SK-N-SH (cell line): ENCODE results near the gene HSD17B4. TPM values are rescaled to one million over a fixed set of nuclear protein-coding genes. Genes with fewer than 3 reads are reported as not detected.

Experiments
- CTCF ChIA-PET: fragments of 300-600, 350-600 bp; formaldehyde crosslinking; extraction: SDS; loops from one replicate; lab custom pipeline; 2021; lab: Yijun Ruan, JAX
- POLR2A ChIA-PET: fragments of 350-600 bp; sonication (Branson Sonifier 250); formaldehyde crosslinking; extraction: SDS; loops from one replicate; lab custom pipeline; 2020; ENCODE audit warnings: antibody characterized with exemption, inconsistent platforms; lab: Yijun Ruan, JAX
- DNase-seq: peaks from one replicate; pipeline ENCODE4 v3.0.0; 2012
- H2AFZ ChIP-seq: fragments of 200-600 bp; sonication (generic); 2 replicates; pipeline ENCODE4 v1.8.1; 2016; ENCODE audit warnings: antibody characterized with exemption, mild to moderate bottlenecking, low read depth
- H3F3A ChIP-seq: fragments of 200-600 bp; sonication (generic); replicated peaks from 2 replicates; pipeline ENCODE3; 2016; ENCODE audit warnings: antibody characterized with exemption, mild to moderate bottlenecking; ENCODE audit not compliant: insufficient read depth
- H3K27ac ChIP-seq, 2 experiments: fragments of 200-500 bp in 1 of 2; fragments of 200-600 bp in 1 of 2; sonication (Bioruptor generic) in 1 of 2; sonication (generic), shearing (Covaris generic) in 1 of 2; 2 replicates each; pipeline versions ENCODE4 v1.5.1 to v1.6.1; 2014 to 2016; ENCODE audit warnings: low read depth in 2 of 2, inconsistent platforms in 1 of 2, low read length in 1 of 2, mild to moderate bottlenecking in 1 of 2, mixed read lengths in 1 of 2
- H3K27me3 ChIP-seq: fragments of 200-600 bp; sonication (generic), shearing (Covaris generic); 2 replicates; pipeline ENCODE4 v1.6.1; 2016; ENCODE audit warnings: mixed run types; ENCODE audit not compliant: insufficient read depth
- H3K36me3 ChIP-seq, 2 experiments: fragments of 200-500 bp in 1 of 2; fragments of 200-600 bp in 1 of 2; sonication (Bioruptor generic) in 1 of 2; sonication (generic) in 1 of 2; replicated peaks in 1 of 2; 2 replicates each; pipeline versions ENCODE3 to v1.5.1; 2014 to 2016; ENCODE audit warnings: low read length in 1 of 2, mild to moderate bottlenecking in 1 of 2; ENCODE audit not compliant: insufficient read depth in 2 of 2, control insufficient read depth in 1 of 2
- H3K4me1 ChIP-seq, 2 experiments: fragments of 200-500 bp in 1 of 2; fragments of 200-600 bp in 1 of 2; sonication (Bioruptor generic) in 1 of 2; sonication (generic), shearing (Covaris generic) in 1 of 2; 2 replicates each; pipeline versions ENCODE4 v1.5.1 to v1.6.1; 2014 to 2016; ENCODE audit warnings: low read depth in 1 of 2, low read length in 1 of 2, mixed run types in 1 of 2; ENCODE audit not compliant: insufficient read depth in 2 of 2, control insufficient read depth in 1 of 2
- H3K4me2 ChIP-seq: fragments of 200-600 bp; sonication (generic), shearing (Covaris generic); 2 replicates; pipeline ENCODE4 v1.6.1; 2017; ENCODE audit warnings: mixed run types
- H3K4me3 ChIP-seq, 2 experiments: fragments of 200-500 bp in 1 of 2; fragments of 200-600 bp in 1 of 2; sonication (Bioruptor generic) in 1 of 2; sonication (generic), shearing (Covaris generic) in 1 of 2; 2 replicates each; pipeline versions ENCODE4 v1.5.1 to v1.8.1; 2014 to 2016; ENCODE audit warnings: low read depth in 2 of 2, inconsistent platforms in 1 of 2, low read length in 1 of 2, mild to moderate bottlenecking in 1 of 2, mixed read lengths in 1 of 2, moderate library complexity in 1 of 2
- H3K79me2 ChIP-seq: fragments of 200-600 bp; sonication (generic); 2 replicates; pipeline ENCODE4 v1.8.1; 2017; ENCODE audit warnings: mild to moderate bottlenecking; ENCODE audit not compliant: insufficient read depth
- H3K9ac ChIP-seq: fragments of 200-600 bp; sonication (generic); 2 replicates; pipeline ENCODE4 v1.6.1; 2017; ENCODE audit warnings: mixed run types
- H3K9me2 ChIP-seq: fragments of 200-600 bp; sonication (generic); 2 replicates; pipeline ENCODE4 v1.6.1; 2017; ENCODE audit warnings: mixed run types
- H3K9me3 ChIP-seq: fragments of 200-600 bp; sonication (generic); 2 replicates; pipeline ENCODE4 v1.6.1; 2017; ENCODE audit warnings: mixed run types, mild to moderate bottlenecking, moderate library complexity
- H4K20me1 ChIP-seq: fragments of 200-600 bp; sonication (generic); 2 replicates; pipeline ENCODE4 v1.6.1; 2017; ENCODE audit warnings: mild to moderate bottlenecking, mixed run types; ENCODE audit not compliant: insufficient read depth
- CHD2 ChIP-seq: fragments of 150-350 bp; IDR thresholded peaks from 2 replicates; pipeline ENCODE4 v1.6.1; 2018; ENCODE audit warnings: low read length; ENCODE audit not compliant: partially characterized antibody
- EP300 ChIP-seq, 2 experiments: IDR thresholded peaks; 2 replicates each; pipeline versions ENCODE4 v1.4.0 to v1.6.1; 2012; ENCODE audit warnings: borderline replicate concordance in 1 of 2, low read depth in 1 of 2, low read length in 1 of 2
- EZH2phosphoT487 ChIP-seq: fragments of 200-600 bp; sonication (generic); IDR thresholded peaks from 2 replicates; pipeline ENCODE4 v1.6.1; 2017; ENCODE audit warnings: low read depth, mixed run types, mild to moderate bottlenecking, antibody characterized with exemption, moderate library complexity, borderline replicate concordance
- FOSL2 ChIP-seq: IDR thresholded peaks from 2 replicates; pipeline ENCODE4 v1.4.0; 2012; ENCODE audit warnings: low read depth, mild to moderate bottlenecking, moderate library complexity, borderline replicate concordance
- FOXJ3 ChIP-seq: sonication (generic); formaldehyde crosslinking; IDR thresholded peaks from 2 replicates; pipeline ENCODE4 v1.5.1; 2020; ENCODE audit warnings: mild to moderate bottlenecking, missing genetic modification reagents
- GABPA ChIP-seq: IDR thresholded peaks from 2 replicates; pipeline ENCODE4 v1.4.0; 2012; ENCODE audit warnings: low read depth, mild to moderate bottlenecking
- GATA2 ChIP-seq: sonication (generic); formaldehyde crosslinking; IDR thresholded peaks from 2 replicates; pipeline ENCODE4 v1.5.0; 2020; ENCODE audit warnings: mild to moderate bottlenecking, missing genetic modification reagents
- MEF2A ChIP-seq: IDR thresholded peaks from 2 replicates; pipeline ENCODE4 v1.4.0; 2012; ENCODE audit warnings: low read depth, borderline replicate concordance
- MXI1 ChIP-seq: IDR thresholded peaks from 2 replicates; pipeline ENCODE4 v1.6.1; 2012; ENCODE audit warnings: mild to moderate bottlenecking, low read depth, low read length, improper control_type of control experiment
- NFIC ChIP-seq: IDR thresholded peaks from 2 replicates; pipeline ENCODE4 v1.4.0; 2012; ENCODE audit warnings: borderline replicate concordance
- NRF1 ChIP-seq: IDR thresholded peaks from 2 replicates; pipeline ENCODE4 v1.6.1; 2012; ENCODE audit warnings: low read depth, mild to moderate bottlenecking, low read length
- RXRA ChIP-seq: IDR thresholded peaks from 2 replicates; pipeline ENCODE4 v1.4.0; 2012; ENCODE audit warnings: low read depth, mild to moderate bottlenecking, borderline replicate concordance
- TEAD4 ChIP-seq: IDR thresholded peaks from 2 replicates; pipeline ENCODE4 v1.4.0; 2012; ENCODE audit warnings: mild to moderate bottlenecking, borderline replicate concordance; ENCODE audit not compliant: insufficient read depth
- WGBS: methylation state at CpG from one replicate; pipeline ENCODE4 v1.1.6; 2017; ENCODE audit warnings: low lambda C conversion rate; 5-methylcytosine and 5-hydroxymethylcytosine counted together
- polyA plus RNA-seq, 3 experiments: library from polyadenylated mRNA; depleted of rRNA; stranded (reverse); fragments of >200 nt; gene quantifications; 2 replicates each; pipeline ENCODE4 v1.2.3, GENCODE V29; 2012
- TF ChIP-seq, protein P1 (sequence below): fragments of 150-350 bp; IDR thresholded peaks from 2 replicates; pipeline ENCODE4 v1.6.1; 2016; ENCODE audit warnings: mild to moderate bottlenecking, low read depth, low read length
- TF ChIP-seq, protein P2 (sequence below): IDR thresholded peaks from 2 replicates; pipeline ENCODE4; 2012
- TF ChIP-seq, protein P3 (sequence below): IDR thresholded peaks from 2 replicates; pipeline ENCODE4 v1.4.0; 2012; ENCODE audit warnings: low read depth
- TF ChIP-seq, protein P4 (sequence below): IDR thresholded peaks from 2 replicates; pipeline ENCODE4 v1.4.0; 2012; ENCODE audit warnings: low read depth, borderline replicate concordance
- TF ChIP-seq, protein P5 (sequence below): IDR thresholded peaks from 2 replicates; pipeline ENCODE4 v1.4.0; 2012; ENCODE audit warnings: low read depth, borderline replicate concordance
- TF ChIP-seq, protein P6 (sequence below): IDR thresholded peaks from 2 replicates; pipeline ENCODE4 v1.6.1; 2012; ENCODE audit warnings: mild to moderate bottlenecking, low read depth, low read length, moderate library complexity

HSD17B4 gene
- polyA plus RNA-seq, 1 of the 3 experiments (the other 2 are of a cell fraction) = 119 TPM

DNA sequence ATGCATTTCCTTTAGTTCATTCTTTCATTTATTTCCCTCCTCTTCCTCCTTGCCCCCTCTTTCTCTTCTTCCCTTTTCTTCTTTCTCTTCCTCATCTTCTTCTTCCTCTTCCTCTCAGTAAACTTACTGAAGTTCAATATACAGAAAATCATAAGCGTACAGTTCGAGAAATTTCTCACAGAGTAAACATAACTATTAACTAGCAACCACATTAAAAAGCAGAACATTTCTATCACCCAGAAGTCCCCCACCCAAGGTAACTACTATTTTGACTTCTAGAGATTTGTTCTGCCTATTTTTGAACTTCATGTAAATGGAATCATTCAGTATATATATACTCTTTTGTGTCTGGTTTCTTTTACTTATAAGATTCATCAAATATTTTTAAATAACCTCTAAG, 48.3 kb upstream of the HSD17B4 start:
- ChIA-PET CTCF (interaction anchor here (2.4 kb wide), 1 partner anchor 415 kb away, joined by 11 read pairs; the partner anchor contains the start of gene DTWD2), POLR2A (no interaction called here)
- DNase-seq = no peak
- H3K4me1 ChIP-seq = peaks cover 0 to 6% of the 10 kb centered on the region in 2 experiments; a peak in 1 of 4 replicates
- no peaks in the 10 kb centered on the region for H3K27me3 ChIP-seq
- H3K27ac ChIP-seq = no peak overlapping the region
- no peaks in the 10 kb centered on the region for H3K9me2 ChIP-seq
- WGBS = 88% methylated on average over 2 of the region's 2 CpGs
- H2AFZ ChIP-seq = no peak overlapping the region
- TF ChIP-seq NFIC = no peak
- no peak for TF ChIP-seq GATA2 (CRISPR knock-in tag)
- no peaks in the 10 kb centered on the region for H3K79me2 ChIP-seq
- H4K20me1 ChIP-seq = no peaks in the 10 kb centered on the region
- H3K4me3 ChIP-seq = no peak overlapping the region
- H3K9me3 ChIP-seq = no peaks in the 10 kb centered on the region
- no peak overlapping the region for H3K9ac ChIP-seq
- H3K36me3 ChIP-seq = no peaks in the 10 kb centered on the region
- peaks cover under 1% of the 10 kb centered on the region for H3F3A ChIP-seq
- no peak overlapping the region for H3K4me2 ChIP-seq

DNA sequence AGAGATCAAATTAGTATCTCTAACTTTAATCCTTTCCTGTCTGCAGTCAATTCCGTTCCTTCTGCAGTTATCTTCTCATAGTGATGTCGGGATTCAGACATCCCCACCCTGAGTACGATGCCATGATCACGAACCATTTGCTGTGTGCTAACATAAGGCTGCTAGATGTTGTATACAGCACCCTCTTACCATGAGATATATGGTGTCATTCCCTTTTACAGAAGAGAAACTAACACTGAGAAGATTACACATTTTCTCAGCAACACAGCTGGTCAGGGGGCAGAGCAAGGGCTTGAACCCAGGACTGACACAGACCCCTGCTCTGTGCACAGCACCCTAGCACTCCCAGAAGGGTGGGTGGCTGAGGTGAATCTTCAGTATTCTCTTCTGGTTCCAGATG, 46.9 kb upstream of the HSD17B4 start:
- no peaks in the 10 kb centered on the region for H3K9me3 ChIP-seq
- no peak overlapping the region for H2AFZ ChIP-seq
- no peak for DNase-seq
- H3K4me3 ChIP-seq = no peak overlapping the region
- CTCF ChIA-PET = interaction anchor here (2.4 kb wide), 1 partner anchor 417 kb away, joined by 11 read pairs; the partner anchor contains the start of gene DTWD2
- peaks cover 0 to under 1% of the 10 kb centered on the region in 2 experiments; a peak in 1 of 4 replicates for H3K4me1 ChIP-seq
- WGBS = 86% methylated on average over 4 of the region's 4 CpGs
- no peak overlapping the region for H3K9ac ChIP-seq
- H4K20me1 ChIP-seq = no peaks in the 10 kb centered on the region
- no peaks in the 10 kb centered on the region for H3F3A ChIP-seq
- POLR2A ChIA-PET = no interaction called here
- no peaks in the 10 kb centered on the region for H3K36me3 ChIP-seq
- no peak overlapping the region for H3K27ac ChIP-seq
- H3K9me2 ChIP-seq = no peaks in the 10 kb centered on the region
- no peak overlapping the region for H3K4me2 ChIP-seq
- H3K79me2 ChIP-seq = no peaks in the 10 kb centered on the region
- H3K27me3 ChIP-seq = no peaks in the 10 kb centered on the region
- TF ChIP-seq MEF2A (no peak), EP300 (IDR thresholded peaks at IDR 0.05; ENCODE audit: borderline replicate concordance in 1 of 2, low read depth in 1 of 2, low read length in 1 of 2) (no peak), MXI1 (no peak), GABPA (no peak), TEAD4 (no peak), FOXJ3 (CRISPR knock-in tag) (no peak), NRF1 (no peak), CHD2 (no peak), RXRA (no peak), EZH2phosphoT487 (no peak), FOSL2 (no peak)
- TF ChIP-seq, protein P1, sequence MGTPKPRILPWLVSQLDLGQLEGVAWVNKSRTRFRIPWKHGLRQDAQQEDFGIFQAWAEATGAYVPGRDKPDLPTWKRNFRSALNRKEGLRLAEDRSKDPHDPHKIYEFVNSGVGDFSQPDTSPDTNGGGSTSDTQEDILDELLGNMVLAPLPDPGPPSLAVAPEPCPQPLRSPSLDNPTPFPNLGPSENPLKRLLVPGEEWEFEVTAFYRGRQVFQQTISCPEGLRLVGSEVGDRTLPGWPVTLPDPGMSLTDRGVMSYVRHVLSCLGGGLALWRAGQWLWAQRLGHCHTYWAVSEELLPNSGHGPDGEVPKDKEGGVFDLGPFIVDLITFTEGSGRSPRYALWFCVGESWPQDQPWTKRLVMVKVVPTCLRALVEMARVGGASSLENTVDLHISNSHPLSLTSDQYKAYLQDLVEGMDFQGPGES = no peak
- TF ChIP-seq, protein P2, sequence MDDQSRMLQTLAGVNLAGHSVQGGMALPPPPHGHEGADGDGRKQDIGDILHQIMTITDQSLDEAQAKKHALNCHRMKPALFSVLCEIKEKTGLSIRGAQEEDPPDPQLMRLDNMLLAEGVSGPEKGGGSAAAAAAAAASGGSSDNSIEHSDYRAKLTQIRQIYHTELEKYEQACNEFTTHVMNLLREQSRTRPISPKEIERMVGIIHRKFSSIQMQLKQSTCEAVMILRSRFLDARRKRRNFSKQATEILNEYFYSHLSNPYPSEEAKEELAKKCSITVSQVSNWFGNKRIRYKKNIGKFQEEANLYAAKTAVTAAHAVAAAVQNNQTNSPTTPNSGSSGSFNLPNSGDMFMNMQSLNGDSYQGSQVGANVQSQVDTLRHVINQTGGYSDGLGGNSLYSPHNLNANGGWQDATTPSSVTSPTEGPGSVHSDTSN = no peak
- TF ChIP-seq, protein P3, sequence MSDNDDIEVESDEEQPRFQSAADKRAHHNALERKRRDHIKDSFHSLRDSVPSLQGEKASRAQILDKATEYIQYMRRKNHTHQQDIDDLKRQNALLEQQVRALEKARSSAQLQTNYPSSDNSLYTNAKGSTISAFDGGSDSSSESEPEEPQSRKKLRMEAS = no peak
- TF ChIP-seq, protein P4, sequence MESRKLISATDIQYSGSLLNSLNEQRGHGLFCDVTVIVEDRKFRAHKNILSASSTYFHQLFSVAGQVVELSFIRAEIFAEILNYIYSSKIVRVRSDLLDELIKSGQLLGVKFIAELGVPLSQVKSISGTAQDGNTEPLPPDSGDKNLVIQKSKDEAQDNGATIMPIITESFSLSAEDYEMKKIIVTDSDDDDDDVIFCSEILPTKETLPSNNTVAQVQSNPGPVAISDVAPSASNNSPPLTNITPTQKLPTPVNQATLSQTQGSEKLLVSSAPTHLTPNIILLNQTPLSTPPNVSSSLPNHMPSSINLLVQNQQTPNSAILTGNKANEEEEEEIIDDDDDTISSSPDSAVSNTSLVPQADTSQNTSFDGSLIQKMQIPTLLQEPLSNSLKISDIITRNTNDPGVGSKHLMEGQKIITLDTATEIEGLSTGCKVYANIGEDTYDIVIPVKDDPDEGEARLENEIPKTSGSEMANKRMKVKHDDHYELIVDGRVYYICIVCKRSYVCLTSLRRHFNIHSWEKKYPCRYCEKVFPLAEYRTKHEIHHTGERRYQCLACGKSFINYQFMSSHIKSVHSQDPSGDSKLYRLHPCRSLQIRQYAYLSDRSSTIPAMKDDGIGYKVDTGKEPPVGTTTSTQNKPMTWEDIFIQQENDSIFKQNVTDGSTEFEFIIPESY = no peak
- TF ChIP-seq, protein P5, sequence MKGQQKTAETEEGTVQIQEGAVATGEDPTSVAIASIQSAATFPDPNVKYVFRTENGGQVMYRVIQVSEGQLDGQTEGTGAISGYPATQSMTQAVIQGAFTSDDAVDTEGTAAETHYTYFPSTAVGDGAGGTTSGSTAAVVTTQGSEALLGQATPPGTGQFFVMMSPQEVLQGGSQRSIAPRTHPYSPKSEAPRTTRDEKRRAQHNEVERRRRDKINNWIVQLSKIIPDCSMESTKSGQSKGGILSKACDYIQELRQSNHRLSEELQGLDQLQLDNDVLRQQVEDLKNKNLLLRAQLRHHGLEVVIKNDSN = no peak
- TF ChIP-seq, protein P6, sequence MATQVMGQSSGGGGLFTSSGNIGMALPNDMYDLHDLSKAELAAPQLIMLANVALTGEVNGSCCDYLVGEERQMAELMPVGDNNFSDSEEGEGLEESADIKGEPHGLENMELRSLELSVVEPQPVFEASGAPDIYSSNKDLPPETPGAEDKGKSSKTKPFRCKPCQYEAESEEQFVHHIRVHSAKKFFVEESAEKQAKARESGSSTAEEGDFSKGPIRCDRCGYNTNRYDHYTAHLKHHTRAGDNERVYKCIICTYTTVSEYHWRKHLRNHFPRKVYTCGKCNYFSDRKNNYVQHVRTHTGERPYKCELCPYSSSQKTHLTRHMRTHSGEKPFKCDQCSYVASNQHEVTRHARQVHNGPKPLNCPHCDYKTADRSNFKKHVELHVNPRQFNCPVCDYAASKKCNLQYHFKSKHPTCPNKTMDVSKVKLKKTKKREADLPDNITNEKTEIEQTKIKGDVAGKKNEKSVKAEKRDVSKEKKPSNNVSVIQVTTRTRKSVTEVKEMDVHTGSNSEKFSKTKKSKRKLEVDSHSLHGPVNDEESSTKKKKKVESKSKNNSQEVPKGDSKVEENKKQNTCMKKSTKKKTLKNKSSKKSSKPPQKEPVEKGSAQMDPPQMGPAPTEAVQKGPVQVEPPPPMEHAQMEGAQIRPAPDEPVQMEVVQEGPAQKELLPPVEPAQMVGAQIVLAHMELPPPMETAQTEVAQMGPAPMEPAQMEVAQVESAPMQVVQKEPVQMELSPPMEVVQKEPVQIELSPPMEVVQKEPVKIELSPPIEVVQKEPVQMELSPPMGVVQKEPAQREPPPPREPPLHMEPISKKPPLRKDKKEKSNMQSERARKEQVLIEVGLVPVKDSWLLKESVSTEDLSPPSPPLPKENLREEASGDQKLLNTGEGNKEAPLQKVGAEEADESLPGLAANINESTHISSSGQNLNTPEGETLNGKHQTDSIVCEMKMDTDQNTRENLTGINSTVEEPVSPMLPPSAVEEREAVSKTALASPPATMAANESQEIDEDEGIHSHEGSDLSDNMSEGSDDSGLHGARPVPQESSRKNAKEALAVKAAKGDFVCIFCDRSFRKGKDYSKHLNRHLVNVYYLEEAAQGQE = no peak
